Measurements from ENCODE around the gene PCP4L1.

GRCh38 chr1:161298116-161298515 is 39.6 kb downstream of the PCP4L1 start:
- TF ChIP-seq CTCF (IDR thresholded peaks at IDR 0.05) (no peak), POLR2A (IDR thresholded peaks at IDR 0.05) (no peak)

All from tibial nerve (tissue), 3 donors.